HG03280 (cell line): ENCODE data around the gene RPL3.
A peak's percentile ranks its signal among the peaks of the same experiment; 100 is the strongest.

Experiments used
- ATAC-seq: cut with Tn5 transposase; IDR thresholded peaks from one replicate; pipeline ENCODE4 v1.9.1; 2021; ENCODE audit warnings: mild to moderate bottlenecking, moderate library complexity; ENCODE audit not compliant: unreplicated experiment

RPL3 gene

DNA sequence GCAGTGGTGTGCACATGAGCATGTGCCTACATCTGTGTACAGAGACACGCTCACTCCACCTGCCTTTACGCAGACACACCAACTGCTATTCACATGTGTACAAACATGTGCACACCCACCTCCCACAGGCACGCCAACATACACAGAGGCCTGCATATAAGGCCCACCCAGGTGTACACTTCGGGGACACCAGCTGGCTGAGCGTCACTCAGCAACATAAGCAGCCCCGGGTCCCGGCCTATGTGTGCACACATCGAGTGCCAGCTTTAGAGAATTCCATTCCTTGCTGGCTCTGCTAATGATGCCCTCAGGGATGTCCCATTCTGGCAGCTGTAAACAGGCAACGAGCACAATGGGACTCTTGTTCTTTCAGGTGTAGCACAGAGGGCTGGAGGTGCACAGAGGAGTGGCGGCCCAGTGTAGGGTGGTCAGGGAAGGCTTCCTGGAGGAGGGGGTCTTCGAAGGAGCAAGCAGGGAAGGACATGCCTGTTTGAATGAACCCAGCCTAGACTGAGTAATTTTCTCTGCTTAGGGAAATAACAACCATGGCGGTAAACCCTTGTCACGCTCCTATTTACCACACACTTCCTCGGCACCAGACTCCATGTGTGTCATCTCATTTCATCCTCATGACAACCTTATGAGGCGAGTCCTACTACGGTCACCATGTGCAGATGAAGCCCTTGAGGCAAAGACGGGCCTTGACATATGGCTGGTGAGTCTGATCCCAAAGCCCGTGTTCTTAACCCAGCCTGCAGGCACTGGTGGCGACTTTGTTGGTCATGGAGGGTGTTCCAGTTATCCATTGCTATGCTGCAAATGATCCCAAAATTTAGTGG lies 35.1 kb downstream of the RPL3 start:
- ATAC-seq = no peak

- ATAC-seq = no peak
Measured at GRCh38 chr22:39283322-39284141, 35.9 kb downstream of the RPL3 start.

DNA sequence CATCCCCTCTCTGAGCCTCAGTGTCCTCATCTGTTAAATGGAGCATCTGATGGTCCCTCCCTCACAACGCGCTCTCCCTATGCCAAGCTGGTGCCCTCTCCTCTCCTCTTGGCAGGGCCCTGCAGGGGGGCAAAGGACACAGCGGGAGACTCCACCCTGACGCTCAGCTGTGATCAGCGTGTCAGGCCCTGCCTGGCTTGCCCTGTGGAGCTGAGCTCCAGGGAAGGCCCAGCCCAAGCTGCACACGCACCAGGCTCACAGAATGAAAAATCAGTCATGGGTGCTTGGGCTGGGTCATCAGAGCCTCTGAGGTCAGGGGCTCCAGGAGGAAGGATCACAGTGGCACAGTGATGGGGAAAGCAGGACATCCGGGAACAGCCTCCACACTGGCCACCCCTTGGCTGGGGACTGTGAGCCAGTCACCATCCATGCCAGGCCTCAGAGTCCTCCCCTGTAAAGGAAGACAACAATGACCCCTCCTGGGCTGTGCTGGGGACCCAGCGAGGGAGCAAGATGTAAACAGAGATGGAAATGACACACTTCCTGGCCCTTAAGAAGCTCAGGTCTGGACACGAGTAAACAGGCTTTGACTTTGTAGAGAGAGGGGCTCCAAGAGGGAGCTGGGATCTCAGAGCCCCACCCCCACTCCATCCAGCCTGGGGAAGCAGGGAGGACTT lies 36.6 kb downstream of the RPL3 start:
- ATAC-seq = no peak

- no peak for ATAC-seq
Measured at GRCh38 chr22:39281126-39281525, 38.3 kb downstream of the RPL3 start.

- ATAC-seq = no peak
Measured at GRCh38 chr22:39280250-39280649, 39.2 kb downstream of the RPL3 start.

DNA sequence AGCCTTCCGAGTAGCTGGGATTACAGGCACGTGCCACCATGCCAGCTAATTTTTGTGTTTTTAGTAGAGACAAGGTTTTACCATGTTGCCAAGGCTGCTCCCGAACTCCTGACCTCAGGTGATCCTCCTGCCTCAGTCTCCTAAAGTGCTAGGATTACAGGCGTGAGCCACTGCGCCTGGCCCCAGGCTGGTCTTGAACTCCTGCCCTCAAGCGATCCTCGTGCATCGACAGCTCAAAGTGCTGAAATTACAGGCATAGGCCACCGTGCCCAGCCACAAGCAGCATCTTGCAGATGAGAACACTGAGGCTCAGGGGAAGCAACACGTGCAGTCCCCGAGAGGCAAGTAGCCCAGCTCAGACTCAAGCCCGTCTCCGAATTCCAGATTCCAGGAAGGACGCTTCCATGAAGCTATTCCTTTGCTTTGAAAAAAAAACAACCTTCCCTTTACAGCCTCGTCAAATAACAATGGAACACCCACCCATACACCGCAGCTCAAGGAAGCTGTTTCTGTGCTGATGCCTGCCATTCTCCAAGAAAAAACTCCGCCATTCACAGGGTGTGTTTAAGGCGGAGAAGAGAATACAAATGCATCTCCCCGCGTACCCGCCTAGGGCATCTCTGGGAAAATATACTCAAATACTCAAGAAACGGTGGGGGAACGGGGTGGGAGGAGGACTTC lies 40.1 kb downstream of the RPL3 start:
- no peak for ATAC-seq

- ATAC-seq = no peak
Measured at GRCh38 chr22:39278040-39278439, 41.4 kb downstream of the RPL3 start.

DNA sequence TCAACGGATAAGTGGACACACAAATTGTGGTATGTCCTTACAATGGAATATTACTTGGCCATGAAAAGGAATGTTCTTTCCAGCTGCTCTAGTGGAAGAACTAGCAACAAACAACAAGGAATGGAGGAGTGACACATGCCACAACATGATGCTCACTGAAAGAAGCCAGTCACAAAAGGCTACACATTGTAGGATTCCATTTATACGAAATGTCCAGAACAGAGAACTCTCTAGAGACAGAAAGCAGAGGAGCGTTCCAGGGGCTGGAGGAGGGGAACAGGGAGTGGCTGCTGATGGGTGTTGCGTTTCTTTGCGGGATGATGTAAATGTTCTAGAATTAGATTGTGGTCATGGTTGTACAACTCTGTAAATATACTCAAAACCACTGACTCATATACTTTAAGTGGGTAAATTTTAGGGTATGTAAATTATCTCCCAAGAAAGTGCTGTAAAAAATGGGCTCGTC lies 42.2 kb downstream of the RPL3 start:
- ATAC-seq = no peak

GRCh38 chr22:39276440-39277141 lies 42.8 kb downstream of the RPL3 start:
- ATAC-seq = no peak

DNA sequence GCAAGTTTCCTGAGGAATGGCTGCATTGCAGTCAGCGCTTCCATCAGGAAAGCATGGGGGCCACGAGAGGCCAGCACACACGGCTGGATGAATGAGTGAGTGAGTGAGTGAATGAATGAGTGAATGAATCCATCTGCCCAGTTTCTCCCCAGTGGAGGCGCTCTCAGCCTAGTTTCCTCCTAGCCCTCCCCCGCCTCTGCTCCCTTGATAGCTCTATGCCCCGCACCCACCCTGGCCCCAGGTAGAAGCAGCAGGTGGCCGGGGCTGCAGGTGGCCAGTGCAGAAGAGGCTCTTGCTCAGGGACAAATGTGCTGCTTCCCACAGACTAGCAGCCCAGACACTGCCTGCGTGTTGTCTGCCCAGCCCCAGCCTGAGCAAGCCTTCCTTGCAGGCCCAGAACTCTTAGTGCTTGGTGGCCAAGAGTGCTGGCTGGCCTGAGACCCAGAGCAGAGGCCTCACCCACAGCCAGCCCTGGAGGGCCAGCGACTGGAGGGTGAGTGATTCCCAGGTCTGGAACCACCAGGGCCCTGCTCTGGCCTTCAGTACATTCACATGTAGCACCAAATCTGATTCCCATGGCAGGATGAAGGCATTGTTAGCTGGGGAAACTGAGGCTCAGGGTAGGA lies 43.5 kb downstream of the RPL3 start:
- no peak for ATAC-seq

- no peak for ATAC-seq
Measured at GRCh38 chr22:39273950-39274887, 45.2 kb downstream of the RPL3 start.

DNA sequence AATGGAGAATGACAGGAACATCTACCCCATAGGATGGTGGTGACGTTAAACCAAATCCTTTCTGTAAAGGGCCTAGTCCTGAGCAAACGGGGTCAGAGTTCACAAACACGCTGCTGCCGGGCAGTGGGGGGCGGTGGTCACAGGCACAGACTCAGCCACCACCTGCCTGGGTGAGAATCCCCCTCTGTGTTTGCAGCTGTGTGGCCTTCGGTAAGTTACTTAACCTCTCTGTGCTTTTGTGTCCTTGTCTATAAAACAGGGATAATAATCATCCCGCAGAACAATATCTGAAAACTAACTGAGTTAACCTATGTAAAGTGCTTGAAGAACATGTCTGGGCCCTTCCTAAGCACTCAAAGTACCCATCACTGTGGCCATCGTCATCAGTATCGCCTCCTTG lies 48.6 kb downstream of the RPL3 start:
- ATAC-seq = no peak

DNA sequence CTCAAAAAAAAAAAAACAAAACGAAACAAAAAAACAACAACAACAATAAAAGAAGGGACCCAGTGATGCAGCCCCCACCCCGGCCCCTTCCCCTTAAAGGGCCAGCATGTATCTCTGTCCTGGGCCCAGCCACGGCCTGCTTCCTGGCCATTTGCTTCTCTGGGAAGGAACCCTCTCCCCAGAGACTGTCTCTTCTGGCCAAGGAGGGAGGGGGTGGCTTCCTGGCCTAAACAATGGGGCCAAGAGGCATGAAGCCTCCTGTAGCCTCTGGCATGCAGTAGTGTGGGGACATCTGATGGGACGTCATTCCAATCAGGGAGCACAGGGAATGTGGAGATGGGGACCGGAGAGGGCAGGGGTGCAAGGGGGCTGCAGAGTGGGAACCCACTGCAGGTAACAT lies 49.1 kb downstream of the RPL3 start:
- no peak for ATAC-seq

GRCh38 chr22:39269095-39269790 lies 50.2 kb downstream of the RPL3 start:
- no peak for ATAC-seq

DNA sequence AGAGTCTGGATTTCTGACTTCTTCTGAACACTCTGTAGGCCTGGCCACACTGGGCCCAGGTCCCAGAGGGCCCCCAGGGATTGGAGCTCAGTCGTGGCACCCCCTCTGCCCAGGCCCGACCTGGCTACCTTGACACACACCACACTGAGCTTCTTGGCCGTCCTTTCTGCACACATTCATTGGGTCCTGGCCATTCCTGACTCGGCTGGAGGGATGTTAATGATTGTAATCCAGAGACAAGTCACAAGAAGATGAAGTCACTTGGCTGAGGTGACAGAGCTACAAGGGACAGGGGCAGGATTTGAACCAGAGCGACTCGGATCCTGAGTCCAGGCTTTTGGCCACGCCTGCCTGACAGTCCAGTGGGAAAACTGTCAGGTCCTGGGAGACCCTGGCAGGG lies 50.8 kb downstream of the RPL3 start:
- no peak for ATAC-seq

GRCh38 chr22:39267974-39268373 lies 51.4 kb downstream of the RPL3 start:
- ATAC-seq = no peak

DNA sequence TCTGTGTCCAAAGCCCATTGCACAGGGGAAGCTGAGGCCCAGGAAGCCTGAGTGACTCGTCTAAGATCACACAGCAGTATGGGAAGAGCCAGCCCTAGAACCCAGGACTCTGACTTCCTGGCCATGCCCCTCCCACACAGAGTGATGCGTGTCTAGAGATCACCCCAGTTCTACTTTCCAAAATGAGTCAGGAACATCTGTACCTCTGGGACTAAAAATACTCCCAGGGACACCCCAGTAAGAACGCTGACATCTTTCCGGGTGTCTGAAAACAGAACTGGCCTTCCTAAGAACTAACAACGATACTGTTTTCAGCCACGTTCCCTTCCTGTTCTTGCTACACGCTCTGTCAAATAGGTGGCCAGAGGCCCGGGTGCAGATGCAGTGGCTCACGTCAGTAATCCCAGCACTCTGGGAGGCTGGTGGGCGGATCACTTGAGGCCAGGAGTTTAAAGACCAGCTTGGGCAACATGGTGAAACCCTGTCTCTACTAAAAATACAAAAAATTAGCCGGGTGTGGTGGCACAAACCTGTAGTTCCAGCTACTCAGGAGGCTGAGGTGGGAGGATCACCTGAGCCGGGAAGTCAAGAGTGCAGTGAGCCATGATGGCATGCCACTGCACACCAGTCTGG lies 52.9 kb downstream of the RPL3 start:
- ATAC-seq = peak; percentile 85
